Measurements from ENCODE around the gene PIP5K1B.

The PIP5K1B gene

GRCh38 chr9:68707801-68708488, 2.9 kb downstream of the PIP5K1B start:
- no peak for DNase-seq

- no peak for DNase-seq
Observed at GRCh38 chr9:68708513-68708912, 3.5 kb downstream of the PIP5K1B start.

- DNase-seq = no peak
Observed at GRCh38 chr9:68709291-68710110, 4.5 kb downstream of the PIP5K1B start.

- DNase-seq = no peak
Observed at GRCh38 chr9:68710111-68710471, 5.1 kb downstream of the PIP5K1B start.

- no peak for DNase-seq
Observed at GRCh38 chr9:68711281-68711680, 6.2 kb downstream of the PIP5K1B start.

- no peak for DNase-seq
Observed at GRCh38 chr9:68711932-68712331, 6.9 kb downstream of the PIP5K1B start.

- no peak for DNase-seq
Observed at GRCh38 chr9:68714416-68715180, 9.6 kb downstream of the PIP5K1B start.

- no peak for DNase-seq
Observed at GRCh38 chr9:68715181-68715456, 10.1 kb downstream of the PIP5K1B start.

GRCh38 chr9:68717552-68718443, 12.8 kb downstream of the PIP5K1B start:
- DNase-seq = no peak

- no peak for DNase-seq
Observed at GRCh38 chr9:68719847-68720246, 14.8 kb downstream of the PIP5K1B start.

GRCh38 chr9:68720656-68721313, 15.7 kb downstream of the PIP5K1B start:
- no peak for DNase-seq

GRCh38 chr9:68721666-68722330, 16.8 kb downstream of the PIP5K1B start:
- no peak for DNase-seq

- no peak for DNase-seq
Observed at GRCh38 chr9:68725070-68725469, 20.0 kb downstream of the PIP5K1B start.

GRCh38 chr9:68726489-68726888, 21.4 kb downstream of the PIP5K1B start:
- DNase-seq = no peak

GRCh38 chr9:68727636-68728035, 22.6 kb downstream of the PIP5K1B start:
- DNase-seq = no peak

GRCh38 chr9:68728731-68729130, 23.7 kb downstream of the PIP5K1B start:
- DNase-seq = no peak

GRCh38 chr9:68730570-68731235, 25.7 kb downstream of the PIP5K1B start:
- no peak for DNase-seq

- DNase-seq = no peak
Observed at GRCh38 chr9:68731857-68732256, 26.8 kb downstream of the PIP5K1B start.

GRCh38 chr9:68732405-68733020, 27.5 kb downstream of the PIP5K1B start:
- no peak for DNase-seq

- no peak for DNase-seq
Observed at GRCh38 chr9:68733021-68733405, 28.0 kb downstream of the PIP5K1B start.

GRCh38 chr9:68738358-68738757, 33.3 kb downstream of the PIP5K1B start:
- no peak for DNase-seq
